ENCODE results near the gene RAPSN.

- TF ChIP-seq CTCF (IDR thresholded peaks at IDR 0.05) (no peak), POLR2A (IDR thresholded peaks at IDR 0.05) (no peak), POLR2AphosphoS5 (IDR thresholded peaks at IDR 0.05) (no peak), EP300 (IDR thresholded peaks at IDR 0.05; ENCODE audit: low read depth) (no peak)
Measured at GRCh38 chr11:47400768-47401279, 48.1 kb downstream of the RAPSN start.

Data from transverse colon (tissue), 4 donors.